Ovary (tissue), 9 donors: ENCODE data around the gene HPS5. TPM values are rescaled to one million over a fixed set of nuclear protein-coding genes. Genes with fewer than 3 reads are reported as not detected.

Experiments
- DNase-seq, 5 donors: peaks; one replicate each; pipeline ENCODE4 v3.0.0-alpha.2; 2019 to 2020
- H3K27ac ChIP-seq, 2 donors: fragments of 200-600 bp; one replicate each; pipeline versions ENCODE4 v1.5.1 to v1.8.0; 2019 to 2022
- H3K27me3 ChIP-seq: fragments of 200-600 bp; one replicate; pipeline ENCODE4 v1.8.0; 2022
- H3K36me3 ChIP-seq: fragments of 200-600 bp; sonication (generic); one replicate; pipeline ENCODE4 v1.5.1; 2019
- H3K4me1 ChIP-seq: one replicate; pipeline ENCODE4 v1.8.1; 2013; ENCODE audit warnings: mild to moderate bottlenecking, moderate library complexity; ENCODE audit not compliant: insufficient read depth
- H3K4me3 ChIP-seq: fragments of 200-600 bp; sonication (generic); one replicate; pipeline ENCODE4 v1.5.1; 2017
- H3K9me3 ChIP-seq, 2 donors: fragments of 200-600 bp in 1 of 2; sonication (generic) in 1 of 2; one replicate each; pipeline versions ENCODE4 v1.5.1 to v1.8.1; 2013 to 2019; ENCODE audit warnings: mild to moderate bottlenecking in 1 of 2, moderate library complexity in 1 of 2
- CTCF ChIP-seq, 3 donors: fragments of 450-650 bp in 2 of 3; fragments of 200-600 bp in 1 of 3; IDR thresholded peaks; one replicate each; pipeline versions ENCODE4 v1.5.1 to v1.8.0; 2016 to 2022; ENCODE audit warnings: antibody characterized with exemption in 3 of 3, mild to moderate bottlenecking in 1 of 3
- EP300 ChIP-seq: sonication (generic); formaldehyde crosslinking; IDR thresholded peaks from one replicate; pipeline ENCODE4 v1.6.1; 2017; ENCODE audit warnings: antibody characterized with exemption
- POLR2A ChIP-seq: fragments of 450-650 bp; IDR thresholded peaks from one replicate; pipeline ENCODE4 v1.6.1; 2017; ENCODE audit warnings: antibody characterized with exemption, mild to moderate bottlenecking, moderate library complexity
- WGBS, 3 donors: extraction: QIAGEN DNeasy Blood & Tissue Kit in 1 of 3; methylation state at CpG; one replicate each; pipeline versions ENCODE4 v1.1.5 to v1.1.7; 2013 to 2017; 5-methylcytosine and 5-hydroxymethylcytosine counted together
- intact Hi-C, 4 donors: fragments of 100-400 bp; cut with DNase I; formaldehyde crosslinking; loops; one replicate each; pipeline versions ENCODE4 v1.11.0 to v1.15.1; 2022 to 2023
- polyA plus RNA-seq, 2 donors: library from polyadenylated mRNA; stranded (reverse); fragments of 200-250 nt in 1 of 2; fragments of 350-450 nt in 1 of 2; fragmentation: Illumina TruSeq in 1 of 2; extraction: RNeasy Lipid Tissue Mini Kit (QIAGEN cat#74804) in 1 of 2; gene quantifications; one replicate each; pipeline ENCODE4 v1.2.3, GENCODE V29; 2013 to 2014
- total RNA-seq, 7 donors: library from RNA; depleted of rRNA in 2 of 7; stranded (reverse); fragments of >200 nt in 2 of 7; fragmentation: NEBNext Ultra II Directional in 3 of 7; extraction: Animal tissue kit (Norgen Biotek cat#: 25700) in 3 of 7; gene quantifications; one replicate each; pipeline versions ENCODE4 v1.1.0 to v1.2.4, GENCODE V29; 2016 to 2023
- donor health status: DM: no; HTN: no; CAD: no; lungs with moderate emphysema.
- donor health status: DM: no; HTN: no; CAD: no.
- donor health status: Bipolar disorder and iron deficiency.
- donor health status: DM: yes; HTN: yes; CAD: no.
- donor health status: DM: no; HTN: no; CAD: no.
- donor health status: DM: yes; HTN: yes; CAD: no.

Gene HPS5
- total and polyA plus RNA-seq, 9 donors, result 11.0 to 32.7 (median 18.5) TPM

DNA sequence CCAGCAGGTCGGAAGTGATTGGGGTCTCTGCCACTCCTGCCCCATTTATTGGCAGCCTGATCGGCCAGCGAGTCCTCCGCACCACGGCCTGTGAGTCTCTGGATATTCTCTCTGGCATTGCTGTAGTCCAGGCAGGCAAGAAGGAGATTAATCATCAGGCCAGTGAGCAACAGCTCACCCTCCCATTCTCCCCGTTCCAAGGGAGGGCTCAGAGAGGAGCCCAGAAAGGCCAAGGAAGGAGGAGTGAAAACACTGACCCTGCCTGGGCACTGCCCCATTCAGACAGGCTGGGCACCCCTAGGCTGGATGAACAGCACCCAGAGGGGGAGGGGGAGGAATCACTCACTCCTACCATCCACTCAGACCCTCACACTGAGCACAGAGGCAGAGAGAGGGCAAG is 76.5 kb downstream of the HPS5 start:
- no peak for DNase-seq
- no peaks in the 10 kb centered on the region for H3K36me3 ChIP-seq
- intact Hi-C loops, result no loop called here
- H3K4me3 ChIP-seq, result no peak overlapping the region
- H3K9me3 ChIP-seq, result no peaks in the 10 kb centered on the region
- 40 to 51% (median 49%) methylated on average over 6 of the region's 6 CpGs for WGBS, 3 donors
- H3K27me3 ChIP-seq, result no peaks in the 10 kb centered on the region
- no peaks in the 10 kb centered on the region for H3K4me1 ChIP-seq
- no peak for TF ChIP-seq EP300
- no peak overlapping the region for H3K27ac ChIP-seq

GRCh38 chr11:18243783-18244362 is 78.1 kb downstream of the HPS5 start:
- H3K4me3 ChIP-seq, result no peak overlapping the region
- 0 to 8% (median 0%) methylated on average over 1 of the region's 1 CpG for WGBS, 3 donors
- no peaks in the 10 kb centered on the region for H3K4me1 ChIP-seq
- DNase-seq, result peak in 1 of 5 donors; percentile 34
- no peaks in the 10 kb centered on the region for H3K27me3 ChIP-seq
- H3K9me3 ChIP-seq, result no peaks in the 10 kb centered on the region
- intact Hi-C loops, result no loop called here
- TF ChIP-seq POLR2A, result no peak
- no peak for TF ChIP-seq EP300
- no peak for TF ChIP-seq CTCF (IDR thresholded peaks at IDR 0.05)
- no peaks in the 10 kb centered on the region for H3K36me3 ChIP-seq
- no peak overlapping the region for H3K27ac ChIP-seq

DNA sequence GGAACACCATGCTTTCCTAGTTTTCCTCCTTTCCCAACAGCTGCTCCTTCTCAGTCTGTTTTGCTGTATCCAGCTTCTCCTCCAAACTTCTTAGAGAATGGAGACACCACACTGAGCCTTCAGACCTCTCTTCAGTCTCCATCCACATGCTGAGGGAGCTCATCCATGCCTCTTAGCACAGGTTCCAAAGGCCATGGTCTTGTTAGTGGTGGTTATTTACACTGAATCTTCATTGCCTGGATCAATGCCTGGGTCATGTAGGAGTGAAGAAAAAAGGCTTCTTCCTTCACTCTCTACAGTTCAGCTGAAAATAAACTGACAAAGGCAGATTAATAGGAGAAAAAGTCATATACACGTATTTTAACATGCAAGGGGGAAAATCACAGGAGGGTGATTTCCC is 82.3 kb downstream of the HPS5 start:
- no peaks in the 10 kb centered on the region for H3K9me3 ChIP-seq
- no peak overlapping the region for H3K27ac ChIP-seq
- H3K4me1 ChIP-seq, result no peaks in the 10 kb centered on the region
- no peak for DNase-seq
- intact Hi-C loops, result no loop called here
- 78 to 83% (median 80%) methylated on average over 1 of the region's 1 CpG for WGBS, 3 donors
- H3K4me3 ChIP-seq, result no peak overlapping the region
- H3K36me3 ChIP-seq, result no peaks in the 10 kb centered on the region
- no peaks in the 10 kb centered on the region for H3K27me3 ChIP-seq
- TF ChIP-seq POLR2A (no peak), EP300 (no peak), CTCF (IDR thresholded peaks at IDR 0.05) (no peak)

DNA sequence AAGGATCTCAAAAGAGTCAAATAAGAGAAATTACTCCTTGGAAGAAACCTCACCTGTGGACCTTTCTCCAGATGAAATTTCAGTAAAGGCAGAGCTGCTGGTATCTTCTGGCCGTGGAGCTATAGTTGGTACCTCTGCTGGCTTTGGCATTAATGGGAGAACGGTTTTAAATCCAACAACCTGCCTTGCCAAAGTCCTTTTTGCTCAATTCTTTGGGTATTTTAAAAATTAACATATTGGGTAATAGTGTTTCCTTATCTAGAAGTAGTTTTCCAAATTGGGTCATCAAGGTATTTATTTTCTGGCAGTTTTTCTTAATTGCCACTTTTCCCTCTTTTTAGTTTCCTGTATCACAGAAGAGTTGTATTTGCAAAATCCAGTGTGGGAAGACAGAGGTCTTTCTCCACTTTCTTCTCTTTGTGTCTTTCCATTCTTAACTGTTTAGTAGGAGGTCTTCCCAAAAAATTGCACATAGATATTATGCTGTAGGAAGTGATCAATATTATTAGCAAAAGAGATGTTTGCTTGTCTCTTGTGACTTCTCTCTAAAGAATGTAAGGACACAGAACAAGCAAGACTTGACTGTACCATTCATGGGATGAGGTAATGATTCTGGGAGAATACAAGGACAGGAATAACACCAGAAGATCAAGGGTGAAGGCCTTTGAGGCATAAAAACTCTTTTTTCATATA is 85.1 kb downstream of the HPS5 start, which contains the start of gene SAA4:
TSS of gene SAA4 (minus strand) at position 139 of the 693 bp plus-strand sequence. CDS start 876 bp downstream, outside the sequence.
- H3K4me3 ChIP-seq, result no peak within 1 kb of the TSS
- no peaks in the 10 kb centered on the region for H3K27me3 ChIP-seq
- DNase-seq, result no peak
- H3K36me3 ChIP-seq, result no peaks in the 10 kb centered on the region
- WGBS, 3 donors, result 69 to 77% (median 75%) methylated on average over 2 of the region's 2 CpGs
- no peak within 1 kb of the TSS for H3K27ac ChIP-seq
- no peak for TF ChIP-seq POLR2A
- TF ChIP-seq EP300, result no peak
- no peak for TF ChIP-seq CTCF (IDR thresholded peaks at IDR 0.05)
- intact Hi-C loops, result no loop called here
- no peaks in the 10 kb centered on the region for H3K4me1 ChIP-seq
- H3K9me3 ChIP-seq, result no peaks in the 10 kb centered on the region
